Muscle layer of colon (tissue), 2 donors: Measurements from ENCODE around the gene PPIE.

ENCODE experiments used
- H3K27ac ChIP-seq: one replicate; pipeline ENCODE4 v1.7.0; 2013; ENCODE audit warnings: low read depth, mild to moderate bottlenecking, low read length, moderate library complexity
- H3K27me3 ChIP-seq, 2 donors: one replicate each; pipeline ENCODE4 v1.7.0; 2013; ENCODE audit warnings: low read length in 2 of 2, mild to moderate bottlenecking in 2 of 2; ENCODE audit not compliant: insufficient read depth in 2 of 2, control insufficient read depth in 1 of 2
- H3K36me3 ChIP-seq: one replicate; pipeline ENCODE4 v1.7.0; 2013; ENCODE audit warnings: mild to moderate bottlenecking, low read length; ENCODE audit not compliant: insufficient read depth
- H3K4me1 ChIP-seq: one replicate; pipeline ENCODE4 v1.7.0; 2013; ENCODE audit warnings: mild to moderate bottlenecking, low read length; ENCODE audit not compliant: insufficient read depth
- H3K4me3 ChIP-seq, 2 donors: one replicate each; pipeline ENCODE4 v1.7.0; 2013; ENCODE audit warnings: low read length in 2 of 2, low read depth in 1 of 2, mild to moderate bottlenecking in 1 of 2, moderate library complexity in 1 of 2
- H3K9ac ChIP-seq: one replicate; pipeline ENCODE4 v1.7.0; 2013; ENCODE audit warnings: low read length
- H3K9me3 ChIP-seq: one replicate; pipeline ENCODE4 v1.7.0; 2013; ENCODE audit warnings: mild to moderate bottlenecking, low read length
- donor health status: abdominal sarcoma.
- donor health status: Adenocarcinoma of cecum.

The PPIE gene

GRCh38 chr1:39799770-39800470 is 61.2 kb downstream of the PPIE start:
- Histone ChIP-seq H3K9me3 (no peaks in the 10 kb centered on the region), H3K9ac (no peak overlapping the region), H3K4me3 (no peak overlapping the region), H3K4me1 (no peaks in the 10 kb centered on the region), H3K27ac (no peak overlapping the region), H3K27me3 (no peaks in the 10 kb centered on the region), H3K36me3 (no peaks in the 10 kb centered on the region)

- H3K4me1 ChIP-seq, result no peaks in the 10 kb centered on the region
- H3K9ac ChIP-seq, result no peak overlapping the region
- no peak overlapping the region for H3K4me3 ChIP-seq
- H3K27me3 ChIP-seq, result no peaks in the 10 kb centered on the region
- no peaks in the 10 kb centered on the region for H3K36me3 ChIP-seq
- no peaks in the 10 kb centered on the region for H3K9me3 ChIP-seq
- H3K27ac ChIP-seq, result no peak overlapping the region
Observed at GRCh38 chr1:39800471-39800835, 61.8 kb downstream of the PPIE start.

GRCh38 chr1:39802496-39803260 is 64.0 kb downstream of the PPIE start:
- H3K27me3 ChIP-seq, result no peaks in the 10 kb centered on the region
- no peak overlapping the region for H3K27ac ChIP-seq
- no peak overlapping the region for H3K9ac ChIP-seq
- no peaks in the 10 kb centered on the region for H3K9me3 ChIP-seq
- no peaks in the 10 kb centered on the region for H3K4me1 ChIP-seq
- no peak overlapping the region for H3K4me3 ChIP-seq
- no peaks in the 10 kb centered on the region for H3K36me3 ChIP-seq

- H3K9ac ChIP-seq, result no peak overlapping the region
- no peaks in the 10 kb centered on the region for H3K36me3 ChIP-seq
- no peak overlapping the region for H3K4me3 ChIP-seq
- no peak overlapping the region for H3K27ac ChIP-seq
- H3K4me1 ChIP-seq, result no peaks in the 10 kb centered on the region
- no peaks in the 10 kb centered on the region for H3K27me3 ChIP-seq
- H3K9me3 ChIP-seq, result no peaks in the 10 kb centered on the region
Observed at GRCh38 chr1:39805385-39805784, 66.7 kb downstream of the PPIE start.

GRCh38 chr1:39808784-39809517 is 70.3 kb downstream of the PPIE start:
- Histone ChIP-seq H3K36me3 (no peaks in the 10 kb centered on the region), H3K9me3 (no peaks in the 10 kb centered on the region), H3K4me3 (no peak overlapping the region), H3K9ac (no peak overlapping the region), H3K27ac (no peak overlapping the region), H3K27me3 (no peaks in the 10 kb centered on the region), H3K4me1 (no peaks in the 10 kb centered on the region)

- Histone ChIP-seq H3K4me1 (no peaks in the 10 kb centered on the region), H3K27ac (no peak overlapping the region), H3K36me3 (no peaks in the 10 kb centered on the region), H3K9me3 (no peaks in the 10 kb centered on the region), H3K9ac (no peak overlapping the region), H3K4me3 (no peak overlapping the region), H3K27me3 (no peaks in the 10 kb centered on the region)
Observed at GRCh38 chr1:39812913-39813312, 74.2 kb downstream of the PPIE start.
